Gastroesophageal sphincter (tissue), 4 donors: Measurements from ENCODE around the gene SMG1. TPM values are rescaled to one million over a fixed set of nuclear protein-coding genes. Genes with fewer than 3 reads are reported as not detected.
A peak's percentile ranks its signal among the peaks of the same experiment; 100 is the strongest.

Experiments used
- ATAC-seq: fragments of 150-250 bp; one replicate; pipeline ENCODE4 v1.9.1; 2016; ENCODE audit warnings: mild to moderate bottlenecking, moderate library complexity
- H3K27ac ChIP-seq, 4 donors: fragments of 200-600 bp; sonication (generic) in 3 of 4; 1 replicate in 3 of 4; 2 replicates in 1 of 4; pipeline ENCODE4 v1.5.1; 2016 to 2019
- H3K27me3 ChIP-seq: fragments of 200-600 bp; sonication (generic); one replicate; pipeline ENCODE4 v1.5.1; 2019
- H3K36me3 ChIP-seq, 2 donors: fragments of 200-600 bp; sonication (generic); one replicate each; pipeline ENCODE4 v1.5.1; 2019; ENCODE audit warnings: control low read depth in 1 of 2
- H3K4me1 ChIP-seq, 3 donors: fragments of 200-600 bp; sonication (generic); 1 replicate in 2 of 3; 2 replicates in 1 of 3; pipeline ENCODE4 v1.5.1; 2016 to 2019; ENCODE audit warnings: control low read depth in 2 of 3
- H3K4me3 ChIP-seq, 2 donors: fragments of 200-600 bp; sonication (generic); one replicate each; pipeline ENCODE4 v1.5.1; 2019; ENCODE audit warnings: mild to moderate bottlenecking in 1 of 2, moderate library complexity in 1 of 2
- H3K9me3 ChIP-seq, 3 donors: fragments of 200-600 bp; sonication (generic); one replicate each; pipeline ENCODE4 v1.5.1; 2017 to 2019; ENCODE audit warnings: control low read depth in 2 of 3
- CTCF ChIP-seq, 4 experiments: fragments of 200-600 bp in 2 of 4; fragments of 450-650 bp in 2 of 4; sonication (generic) in 1 of 4; IDR thresholded peaks; one replicate each; pipeline ENCODE4 v1.5.1; 2017 to 2019; ENCODE audit warnings: antibody characterized with exemption in 4 of 4, mild to moderate bottlenecking in 2 of 4, moderate library complexity in 2 of 4
- EP300 ChIP-seq: sonication (generic); formaldehyde crosslinking; IDR thresholded peaks from one replicate; pipeline ENCODE4 v1.6.1; 2017; ENCODE audit warnings: antibody characterized with exemption, mild to moderate bottlenecking
- POLR2A ChIP-seq, 2 donors: fragments of 450-650 bp; IDR thresholded peaks; one replicate each; pipeline ENCODE4 v1.6.1; 2017; ENCODE audit warnings: antibody characterized with exemption in 2 of 2, mild to moderate bottlenecking in 2 of 2, moderate library complexity in 1 of 2
- POLR2AphosphoS5 ChIP-seq: sonication (generic); formaldehyde crosslinking; IDR thresholded peaks from one replicate; pipeline ENCODE4 v1.6.1; 2017; ENCODE audit warnings: antibody characterized with exemption
- WGBS, 2 donors: methylation state at CpG; one replicate each; pipeline ENCODE4 v1.1.5; 2018; ENCODE audit warnings: low coverage in 1 of 2; 5-methylcytosine and 5-hydroxymethylcytosine counted together
- total RNA-seq, 4 donors: library from RNA; depleted of rRNA; stranded (reverse); fragments of >200 nt; gene quantifications; one replicate each; pipeline ENCODE4 v1.1.0, GENCODE V29; 2016

SMG1 gene
- total RNA-seq, 4 donors from 2014 or later, result 49.0 to 106 (median 91.7) TPM

- WGBS, 2 donors, result 51 to 67% methylated on average over 3 of the region's 3 CpGs
- H3K9me3 ChIP-seq, result no peaks in the 10 kb centered on the region
- no peaks in the 10 kb centered on the region for H3K27me3 ChIP-seq
- peaks cover 3 to 42% of the 10 kb centered on the region in 2 donors for H3K36me3 ChIP-seq
- peaks cover 0 to 54% (median 14%) of the 10 kb centered on the region in 3 donors for H3K4me1 ChIP-seq
- ATAC-seq, result no peak
- H3K27ac ChIP-seq, result peak overlapping the region in 3 of 4 donors; percentile 24 to 97 (median 92)
- TF ChIP-seq EP300, result no peak
- TF ChIP-seq POLR2A (IDR thresholded peaks at IDR 0.05), result no peak
- peak overlapping the region in 1 of 2 donors; percentile 90 for H3K4me3 ChIP-seq
Observed at GRCh38 chr16:18799500-18799899, 126.7 kb downstream of the SMG1 start.

- Histone ChIP-seq H3K4me1 (peaks cover 0 to 45% (median 14%) of the 10 kb centered on the region in 3 donors), H3K4me3 (no peak overlapping the region), H3K9me3 (no peaks in the 10 kb centered on the region), H3K27ac (no peak overlapping the region), H3K36me3 (peaks cover 3 to 59% of the 10 kb centered on the region in 2 donors), H3K27me3 (no peaks in the 10 kb centered on the region)
- WGBS, 2 donors, result 66 to 76% methylated on average over 4 of the region's 4 CpGs
- ATAC-seq, result no peak
- no peak for TF ChIP-seq EP300
Observed at GRCh38 chr16:18797746-18798145, 128.5 kb downstream of the SMG1 start.

- ATAC-seq, result no peak
- H3K36me3 ChIP-seq, result peaks cover 3 to 71% of the 10 kb centered on the region in 2 donors
- H3K4me1 ChIP-seq, result peaks cover 0 to 37% (median 9%) of the 10 kb centered on the region in 3 donors
- TF ChIP-seq POLR2A (IDR thresholded peaks at IDR 0.05), result no peak
- no peak for TF ChIP-seq POLR2AphosphoS5
- TF ChIP-seq CTCF (IDR thresholded peaks at IDR 0.05), result no peak
- no peak for TF ChIP-seq EP300
- no peaks in the 10 kb centered on the region for H3K9me3 ChIP-seq
- H3K27ac ChIP-seq, result no peak overlapping the region
- H3K27me3 ChIP-seq, result no peaks in the 10 kb centered on the region
- no peak overlapping the region for H3K4me3 ChIP-seq
- WGBS, 2 donors, result 64 to 100% methylated on average over 1 of the region's 1 CpG
Observed at GRCh38 chr16:18796377-18796776, 129.8 kb downstream of the SMG1 start.

- Histone ChIP-seq H3K36me3 (peaks cover 3 to 74% of the 10 kb centered on the region in 2 donors), H3K27me3 (no peaks in the 10 kb centered on the region), H3K4me3 (no peak overlapping the region), H3K27ac (no peak overlapping the region), H3K9me3 (no peaks in the 10 kb centered on the region), H3K4me1 (peaks cover 3 to 29% (median 11%) of the 10 kb centered on the region in 3 donors)
- ATAC-seq, result no peak
- WGBS, 2 donors, result 88% methylated on average over 11 of the region's 11 CpGs
- TF ChIP-seq POLR2AphosphoS5, result no peak
- TF ChIP-seq CTCF (IDR thresholded peaks at IDR 0.05), result no peak
- no peak for TF ChIP-seq POLR2A (IDR thresholded peaks at IDR 0.05)
- no peak for TF ChIP-seq EP300
Observed at GRCh38 chr16:18792836-18793433, 133.3 kb downstream of the SMG1 start.

- ATAC-seq, result peak; percentile 100
- Histone ChIP-seq H3K9me3 (no peaks in the 10 kb centered on the region), H3K27ac (peak within 1 kb of the TSS; percentile 83 to 93 (median 86)), H3K4me3 (peak within 1 kb of the TSS; percentile 85 to 93), H3K27me3 (no peaks in the 10 kb centered on the region), H3K4me1 (peaks cover 6 to 51% (median 28%) of the 10 kb centered on the region in 3 donors), H3K36me3 (peaks cover under 1 to 74% of the 10 kb centered on the region in 2 donors)
- TF ChIP-seq POLR2AphosphoS5 (peak; percentile 90), EP300 (no peak), POLR2A (IDR thresholded peaks at IDR 0.05) (peak; percentile 56 to 69)
- WGBS, 2 donors, result 1 to 6% methylated on average over 18 to 31 of the region's 60 CpGs
Observed at GRCh38 chr16:18789850-18790706, 136.1 kb downstream of the SMG1 start, which contains the start of gene RPS15A. Gene RPS15A (minus strand): TSS chr16:18790334. CDS start chr16:18789113, 1,221 bp downstream.

GRCh38 chr16:18789515-18789849, 136.7 kb downstream of the SMG1 start:
- no peak for TF ChIP-seq POLR2A (IDR thresholded peaks at IDR 0.05)
- no peak for TF ChIP-seq CTCF (IDR thresholded peaks at IDR 0.05)
- Histone ChIP-seq H3K4me1 (peaks cover 6 to 57% (median 28%) of the 10 kb centered on the region in 3 donors), H3K4me3 (peak overlapping the region; percentile 85 to 93), H3K27ac (peak overlapping the region; percentile 83 to 93 (median 86)), H3K27me3 (no peaks in the 10 kb centered on the region), H3K9me3 (no peaks in the 10 kb centered on the region), H3K36me3 (peaks cover 0 to 74% of the 10 kb centered on the region in 2 donors)
- WGBS, 2 donors, result 0% methylated on average over 4 of the region's 5 CpGs
- ATAC-seq, result no peak
